Gastrocnemius medialis (tissue), 4 donors: ENCODE results near the gene TDRKH.

ENCODE experiments used
- POLR2A ChIP-seq, 2 donors: fragments of 450-650 bp; IDR thresholded peaks; one replicate each; pipeline ENCODE4 v1.6.1; 2017; ENCODE audit warnings: antibody characterized with exemption in 2 of 2, mild to moderate bottlenecking in 2 of 2, moderate library complexity in 2 of 2
- TF ChIP-seq, protein P1 (sequence below), 5 experiments: fragments of 450-650 bp in 3 of 5; fragments of 200-600 bp in 2 of 5; sonication (generic) in 2 of 5; IDR thresholded peaks in 4 of 5; conservative IDR thresholded peaks in 1 of 5; 1 replicate in 4 of 5; 2 replicates in 1 of 5; pipeline ENCODE4 v1.5.1; 2016 to 2019; ENCODE audit warnings: antibody characterized with exemption in 5 of 5, mild to moderate bottlenecking in 3 of 5, moderate library complexity in 3 of 5

DNA sequence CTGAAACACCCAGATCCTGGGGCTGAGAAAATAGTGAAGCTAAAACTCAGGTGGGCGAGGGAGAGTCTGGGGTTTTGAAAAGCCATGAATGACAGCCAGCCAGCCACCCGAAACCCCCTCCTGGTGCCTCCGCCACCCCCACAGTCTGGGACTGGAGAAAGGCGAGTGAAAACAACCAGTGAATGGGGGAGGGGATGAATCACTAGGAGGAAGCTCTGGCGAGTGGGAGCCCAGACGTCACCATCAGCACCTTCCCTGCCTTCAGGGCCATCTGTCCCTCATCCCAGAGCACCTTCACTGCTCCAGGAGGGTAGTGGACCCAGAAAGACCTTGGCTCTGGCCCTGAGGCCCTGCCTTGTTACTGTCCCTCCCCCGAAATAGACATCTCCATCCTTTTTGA, 32.1 kb upstream of the TDRKH start:
- TF ChIP-seq, protein P1, sequence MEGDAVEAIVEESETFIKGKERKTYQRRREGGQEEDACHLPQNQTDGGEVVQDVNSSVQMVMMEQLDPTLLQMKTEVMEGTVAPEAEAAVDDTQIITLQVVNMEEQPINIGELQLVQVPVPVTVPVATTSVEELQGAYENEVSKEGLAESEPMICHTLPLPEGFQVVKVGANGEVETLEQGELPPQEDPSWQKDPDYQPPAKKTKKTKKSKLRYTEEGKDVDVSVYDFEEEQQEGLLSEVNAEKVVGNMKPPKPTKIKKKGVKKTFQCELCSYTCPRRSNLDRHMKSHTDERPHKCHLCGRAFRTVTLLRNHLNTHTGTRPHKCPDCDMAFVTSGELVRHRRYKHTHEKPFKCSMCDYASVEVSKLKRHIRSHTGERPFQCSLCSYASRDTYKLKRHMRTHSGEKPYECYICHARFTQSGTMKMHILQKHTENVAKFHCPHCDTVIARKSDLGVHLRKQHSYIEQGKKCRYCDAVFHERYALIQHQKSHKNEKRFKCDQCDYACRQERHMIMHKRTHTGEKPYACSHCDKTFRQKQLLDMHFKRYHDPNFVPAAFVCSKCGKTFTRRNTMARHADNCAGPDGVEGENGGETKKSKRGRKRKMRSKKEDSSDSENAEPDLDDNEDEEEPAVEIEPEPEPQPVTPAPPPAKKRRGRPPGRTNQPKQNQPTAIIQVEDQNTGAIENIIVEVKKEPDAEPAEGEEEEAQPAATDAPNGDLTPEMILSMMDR (IDR thresholded peaks at IDR 0.05 in 4 of 5, conservative IDR thresholded peaks at IDR 0.05 in 1 of 5), result no peak
- TF ChIP-seq POLR2A (IDR thresholded peaks at IDR 0.05), result no peak
